CD14-positive monocyte (primary cell): ENCODE data around the gene FLRT1. TPM values are rescaled to one million over a fixed set of nuclear protein-coding genes. Genes with fewer than 3 reads are reported as not detected.

Experiments
- DNase-seq, 3 donors: peaks; one replicate each; pipeline ENCODE4 v3.0.0-alpha.2; 2011 to 2022
- H2AFZ ChIP-seq: 2 replicates; pipeline ENCODE4 v1.6.0; 2012; ENCODE audit warnings: mild to moderate bottlenecking, low read depth, low read length, inconsistent platforms; ENCODE audit not compliant: insufficient read depth, poor library complexity, severe bottlenecking
- H3K27ac ChIP-seq, 2 donors: 1 replicate in 1 of 2; 2 replicates in 1 of 2; pipeline ENCODE4 v1.5.1; 2012 to 2013; ENCODE audit warnings: low read length in 2 of 2, control low read depth in 1 of 2, inconsistent platforms in 1 of 2, low read depth in 1 of 2, mild to moderate bottlenecking in 1 of 2
- H3K27me3 ChIP-seq, 2 donors: one replicate each; pipeline versions ENCODE4 v1.6.0 to v1.6.1; 2011 to 2013; ENCODE audit warnings: low read length in 2 of 2; ENCODE audit not compliant: control insufficient read depth in 2 of 2, insufficient read depth in 2 of 2
- H3K36me3 ChIP-seq, 2 donors: replicated peaks in 1 of 2; 1 replicate in 1 of 2; 2 replicates in 1 of 2; pipeline versions ENCODE4 v1.5.1 to v1.6.1; 2012 to 2013; ENCODE audit warnings: low read length in 2 of 2, control low read depth in 1 of 2, inconsistent platforms in 1 of 2, mild to moderate bottlenecking in 1 of 2; ENCODE audit not compliant: insufficient read depth in 2 of 2, control insufficient read depth in 1 of 2
- H3K4me1 ChIP-seq, 2 donors: 1 replicate in 1 of 2; 2 replicates in 1 of 2; pipeline versions ENCODE4 v1.5.1 to v1.6.1; 2012 to 2013; ENCODE audit warnings: low read length in 2 of 2, control low read depth in 1 of 2, inconsistent platforms in 1 of 2, mild to moderate bottlenecking in 1 of 2, moderate library complexity in 1 of 2; ENCODE audit not compliant: insufficient read depth in 2 of 2, control insufficient read depth in 1 of 2
- H3K4me2 ChIP-seq: replicated peaks from 2 replicates; pipeline ENCODE3; 2012; ENCODE audit warnings: low read length, moderate library complexity, mild to moderate bottlenecking; ENCODE audit not compliant: poor library complexity, severe bottlenecking; ENCODE audit errors: extremely low read depth
- H3K4me3 ChIP-seq, 3 experiments: fragments of 200-600 bp in 1 of 3; sonication (generic) in 1 of 3; replicated peaks in 1 of 3; 1 replicate in 2 of 3; 2 replicates in 1 of 3; pipeline ENCODE4 v1.5.1; 2011 to 2013; ENCODE audit warnings: low read length in 3 of 3, mild to moderate bottlenecking in 3 of 3, control low read depth in 2 of 3, low read depth in 2 of 3, inconsistent platforms in 1 of 3, moderate library complexity in 1 of 3
- H3K79me2 ChIP-seq: 2 replicates; pipeline ENCODE4 v1.6.0; 2012; ENCODE audit warnings: mild to moderate bottlenecking, control low read depth, inconsistent platforms, low read length, moderate library complexity; ENCODE audit not compliant: insufficient read depth
- H3K9ac ChIP-seq: 2 replicates; pipeline ENCODE4 v1.6.0; 2017; ENCODE audit warnings: low read length, mild to moderate bottlenecking; ENCODE audit not compliant: insufficient read depth, poor library complexity, severe bottlenecking
- H3K9me3 ChIP-seq, 2 donors: replicated peaks in 1 of 2; 1 replicate in 1 of 2; 2 replicates in 1 of 2; pipeline versions ENCODE4 v1.5.1 to v1.6.1; 2012 to 2013; ENCODE audit warnings: low read length in 2 of 2, control low read depth in 1 of 2; ENCODE audit not compliant: control insufficient read depth in 1 of 2, insufficient read depth in 1 of 2
- H4K20me1 ChIP-seq: 2 replicates; pipeline ENCODE4 v1.6.0; 2012; ENCODE audit warnings: mild to moderate bottlenecking, low read length, control low read depth, moderate library complexity; ENCODE audit not compliant: insufficient read depth
- H3K27ac Mint-ChIP-seq, 7 donors: one replicate each; pipeline ENCODE4 v1.8.0; 2020; ENCODE audit warnings: mild to moderate bottlenecking in 7 of 7, mixed read lengths in 7 of 7, moderate library complexity in 6 of 7, inconsistent platforms in 2 of 7
- H3K27me3 Mint-ChIP-seq, 3 donors: one replicate each; pipeline ENCODE4 v1.8.0; 2021 to 2022; ENCODE audit warnings: low read depth in 3 of 3, mild to moderate bottlenecking in 3 of 3, mixed read lengths in 3 of 3, moderate library complexity in 3 of 3, inconsistent platforms in 1 of 3
- H3K36me3 Mint-ChIP-seq, 2 donors: one replicate each; pipeline ENCODE4 v1.8.0; 2020; ENCODE audit warnings: mixed read lengths in 2 of 2, inconsistent platforms in 1 of 2, mild to moderate bottlenecking in 1 of 2
- H3K4me1 Mint-ChIP-seq: one replicate; pipeline ENCODE4 v1.8.0; 2020; ENCODE audit warnings: mild to moderate bottlenecking, mixed read lengths
- H3K4me3 Mint-ChIP-seq, 2 donors: one replicate each; pipeline ENCODE4 v1.8.0; 2020; ENCODE audit warnings: mild to moderate bottlenecking in 2 of 2, mixed read lengths in 2 of 2, moderate library complexity in 1 of 2
- H3K9me3 Mint-ChIP-seq, 7 donors: one replicate each; pipeline ENCODE4 v1.8.0; 2020 to 2022; ENCODE audit warnings: mixed read lengths in 7 of 7, mild to moderate bottlenecking in 6 of 7, moderate library complexity in 6 of 7, inconsistent platforms in 2 of 7
- CTCF ChIP-seq: fragments of 200-600 bp; IDR thresholded peaks from one replicate; pipeline ENCODE4 v1.8.0; 2022; ENCODE audit warnings: antibody characterized with exemption, mild to moderate bottlenecking
- WGBS: methylation state at CpG from one replicate; pipeline ENCODE4 v1.1.5; 2013; ENCODE audit warnings: missing lambda C conversion rate; ENCODE audit not compliant: insufficient coverage; 5-methylcytosine and 5-hydroxymethylcytosine counted together
- intact Hi-C, 2 donors: fragments of 100-400 bp; cut with micrococcal nuclease; formaldehyde crosslinking; loops; one replicate each; pipeline versions ENCODE4 v1.15.0 to v1.15.1; 2023
- polyA plus RNA-seq, 3 donors: library from polyadenylated mRNA; depleted of rRNA in 1 of 3; unstranded in 2 of 3; stranded (reverse) in 1 of 3; fragments of 300-500 nt in 2 of 3; fragments of >200 nt in 1 of 3; fragmentation: Illumina TruSeq in 2 of 3; gene quantifications; 1 replicate in 2 of 3; 2 replicates in 1 of 3; pipeline ENCODE4 v1.2.3, GENCODE V29; 2012 to 2021

Gene FLRT1
- polyA plus RNA-seq, 3 donors = not detected

GRCh38 chr11:64070314-64070681 lies 34.6 kb downstream of the FLRT1 start:
- Histone ChIP-seq H4K20me1 (no peaks in the 10 kb centered on the region), H3K9me3 (no peaks in the 10 kb centered on the region), H3K4me3 (no peak overlapping the region), H3K9ac (no peak overlapping the region), H3K4me1 (peaks cover 10 to 13% of the 10 kb centered on the region in 2 donors), H3K27me3 (no peaks in the 10 kb centered on the region), H2AFZ (no peak overlapping the region), H3K27ac (no peak overlapping the region), H3K36me3 (no peaks in the 10 kb centered on the region), H3K79me2 (no peaks in the 10 kb centered on the region), H3K4me2 (no peak overlapping the region)
- Mint-ChIP-seq H3K27ac (no peak overlapping the region), H3K4me1 (peaks cover 8% of the 10 kb centered on the region), H3K4me3 (no peak overlapping the region), H3K36me3 (no peaks in the 10 kb centered on the region), H3K27me3 (peaks cover 0 to 6% (median 5%) of the 10 kb centered on the region in 3 donors), H3K9me3 (no peaks in the 10 kb centered on the region)
- no peak for DNase-seq
- WGBS = 79% methylated on average over 4 of the region's 12 CpGs
- no peak for TF ChIP-seq CTCF
- intact Hi-C loops = no loop called here

DNA sequence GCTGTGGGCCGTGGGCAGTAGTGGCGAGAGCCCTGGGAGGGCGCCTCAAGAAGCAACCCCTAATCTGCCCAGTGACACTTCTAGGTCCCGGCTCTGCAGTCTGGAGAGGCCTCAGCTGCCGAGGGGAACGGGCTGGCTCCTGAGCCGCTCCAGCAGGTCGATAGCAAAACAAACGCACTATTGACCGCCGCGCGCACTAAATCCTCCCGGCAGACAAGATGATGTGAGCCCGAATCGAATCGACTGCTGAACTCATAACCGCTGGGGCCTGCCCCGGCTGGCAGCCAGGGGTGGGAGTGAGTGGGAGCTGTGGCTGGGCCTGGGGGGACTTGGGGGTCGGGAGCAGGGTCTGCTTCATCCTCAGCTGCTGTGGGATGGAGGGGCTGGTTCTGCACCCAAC lies 36.1 kb downstream of the FLRT1 start:
- Histone ChIP-seq H3K4me1 (peaks cover 10 to 13% of the 10 kb centered on the region in 2 donors), H3K27ac (no peak overlapping the region), H3K79me2 (no peaks in the 10 kb centered on the region), H3K27me3 (no peaks in the 10 kb centered on the region), H4K20me1 (no peaks in the 10 kb centered on the region), H3K4me3 (no peak overlapping the region), H2AFZ (no peak overlapping the region), H3K9me3 (no peaks in the 10 kb centered on the region), H3K4me2 (no peak overlapping the region), H3K36me3 (no peaks in the 10 kb centered on the region), H3K9ac (no peak overlapping the region)
- WGBS = 91% methylated on average over 18 of the region's 20 CpGs
- H3K27me3 Mint-ChIP-seq = peaks cover 0 to 6% (median 4%) of the 10 kb centered on the region in 3 donors
- H3K27ac Mint-ChIP-seq = no peak overlapping the region
- H3K36me3 Mint-ChIP-seq = no peaks in the 10 kb centered on the region
- intact Hi-C loops = no loop called here
- H3K4me1 Mint-ChIP-seq = peaks cover 8% of the 10 kb centered on the region
- TF ChIP-seq CTCF = no peak
- DNase-seq = no peak
- H3K9me3 Mint-ChIP-seq = no peaks in the 10 kb centered on the region
- no peak overlapping the region for H3K4me3 Mint-ChIP-seq
